Endothelial cell of umbilical vein (primary cell): ENCODE measurements around the gene HRH3. TPM values are rescaled to one million over a fixed set of nuclear protein-coding genes. Genes with fewer than 3 reads are reported as not detected.

Source experiments
- BruUV-seq: library from RNA; stranded (reverse); fragments of 400-500 nt; replicated peaks from 2 replicates; lab custom pipeline; 2021; lab: Mats Ljungman, UMichigan
- CTCF ChIA-PET: fragments of 300-600, 350-600 bp; sonication (Branson Sonifier 250); formaldehyde crosslinking; loops from one replicate; lab custom pipeline; 2021; ENCODE audit warnings: antibody characterized with exemption, inconsistent platforms; lab: Charles Lee
- POLR2A ChIA-PET: fragments of 300-600, 350-600 bp; sonication (Branson Sonifier 250); formaldehyde crosslinking; loops from one replicate; lab custom pipeline; 2021; ENCODE audit warnings: antibody characterized with exemption, inconsistent platforms; lab: Charles Lee
- DNase-seq: peaks from one replicate; pipeline ENCODE4 v3.0.0-alpha.2; 2011; ENCODE audit warnings: low read depth, low spot score
- FAIRE-seq: peaks from 2 replicates; lab custom pipeline; 2011; peaks lifted over from hg19 to GRCh38; lab: Jason Lieb, UNC
- H2AFZ ChIP-seq: 2 replicates; pipeline ENCODE4 v1.6.0; 2012; ENCODE audit warnings: low read depth, low read length, control low read depth, inconsistent platforms
- H3K27ac ChIP-seq: 2 replicates; pipeline ENCODE4 v1.5.1; 2011; ENCODE audit warnings: low read depth, mild to moderate bottlenecking, control low read depth, low read length, moderate library complexity; ENCODE audit not compliant: insufficient read depth
- H3K27me3 ChIP-seq, 2 experiments: 2 replicates each; pipeline versions ENCODE4 v1.6.0 to v1.6.1; 2011; ENCODE audit warnings: low read length in 2 of 2, mixed read lengths in 1 of 2; ENCODE audit not compliant: control insufficient read depth in 2 of 2, insufficient read depth in 2 of 2
- H3K36me3 ChIP-seq, 2 experiments: 2 replicates in 1 of 2; 3 replicates in 1 of 2; pipeline ENCODE4 v1.5.1; 2011; ENCODE audit warnings: low read length in 2 of 2, mild to moderate bottlenecking in 1 of 2, moderate library complexity in 1 of 2; ENCODE audit not compliant: control insufficient read depth in 2 of 2, insufficient read depth in 2 of 2; ENCODE audit errors: extremely low read depth in 1 of 2
- H3K4me1 ChIP-seq: 3 replicates; pipeline ENCODE4 v1.5.1; 2011; ENCODE audit warnings: mild to moderate bottlenecking, low read length; ENCODE audit not compliant: control insufficient read depth, insufficient read depth; ENCODE audit errors: extremely low read depth
- H3K4me2 ChIP-seq: 2 replicates; pipeline ENCODE4 v1.6.1; 2011; ENCODE audit warnings: low read length, control low read depth, mixed read lengths; ENCODE audit not compliant: insufficient read depth
- H3K4me3 ChIP-seq, 3 experiments: fragments of 200-600 bp in 1 of 3; sonication (generic), shearing (Covaris generic) in 1 of 3; replicated peaks in 1 of 3; 2 replicates each; pipeline ENCODE4 v1.5.1; 2011 to 2016; ENCODE audit warnings: control low read depth in 3 of 3, low read length in 3 of 3, mild to moderate bottlenecking in 2 of 3, inconsistent platforms in 1 of 3, low read depth in 1 of 3, moderate library complexity in 1 of 3; ENCODE audit not compliant: insufficient read depth in 1 of 3
- H3K79me2 ChIP-seq: 2 replicates; pipeline ENCODE4 v1.6.0; 2012; ENCODE audit warnings: low read length, inconsistent platforms; ENCODE audit not compliant: control insufficient read depth, insufficient read depth
- H3K9ac ChIP-seq: replicated peaks from 2 replicates; pipeline ENCODE3; 2011; ENCODE audit warnings: low read length, control low read depth; ENCODE audit not compliant: insufficient read depth; ENCODE audit errors: extremely low read depth
- H3K9me1 ChIP-seq: replicated peaks from 3 replicates; pipeline ENCODE4 v1.6.0; 2011; ENCODE audit warnings: mild to moderate bottlenecking, low read length; ENCODE audit not compliant: control insufficient read depth, insufficient read depth; ENCODE audit errors: extremely low read depth
- H3K9me3 ChIP-seq: replicated peaks from 2 replicates; pipeline ENCODE4 v1.5.1; 2012; ENCODE audit warnings: low read length, inconsistent platforms; ENCODE audit not compliant: control insufficient read depth, insufficient read depth
- H4K20me1 ChIP-seq: replicated peaks from 2 replicates; pipeline ENCODE3; 2011; ENCODE audit warnings: mild to moderate bottlenecking, low read length; ENCODE audit not compliant: control insufficient read depth, insufficient read depth; ENCODE audit errors: extremely low read depth
- CTCF ChIP-seq, 2 donors: IDR thresholded peaks; 1 replicate in 1 of 2; 2 replicates in 1 of 2; pipeline ENCODE4 v1.5.1; 2011; ENCODE audit warnings: low read length in 2 of 2, mild to moderate bottlenecking in 2 of 2, moderate library complexity in 2 of 2, control low read depth in 1 of 2, inconsistent platforms in 1 of 2, low read depth in 1 of 2; ENCODE audit not compliant: insufficient read depth in 1 of 2; ENCODE audit errors: extremely low read depth in 1 of 2
- EZH2 ChIP-seq: IDR thresholded peaks from 2 replicates; pipeline ENCODE4 v1.6.1; 2012; ENCODE audit warnings: borderline replicate concordance, low read depth, mild to moderate bottlenecking, moderate library complexity, low read length, inconsistent platforms; ENCODE audit not compliant: severe bottlenecking
- FOS ChIP-seq: IDR thresholded peaks from 2 replicates; pipeline ENCODE4 v1.6.1; 2011; ENCODE audit warnings: mild to moderate bottlenecking, low read length, moderate library complexity, borderline replicate concordance; ENCODE audit not compliant: insufficient read depth
- GATA2 ChIP-seq: IDR thresholded peaks from 2 replicates; pipeline ENCODE4 v1.7.0; 2011; ENCODE audit warnings: low read depth, mild to moderate bottlenecking, moderate library complexity, mixed read lengths, low read length; ENCODE audit not compliant: insufficient read length, insufficient read depth
- JUN ChIP-seq: IDR thresholded peaks from 2 replicates; pipeline ENCODE4 v1.6.1; 2011; ENCODE audit warnings: borderline replicate concordance, low read depth; ENCODE audit not compliant: insufficient read length, insufficient read depth
- MYC ChIP-seq: IDR thresholded peaks from one replicate; pipeline ENCODE4 v1.6.1; 2011; ENCODE audit warnings: mild to moderate bottlenecking, low read depth, low read length
- POLR2A ChIP-seq: IDR thresholded peaks from 2 replicates; pipeline ENCODE4 v1.6.1; 2012; ENCODE audit warnings: low read depth, mild to moderate bottlenecking, control low read depth, low read length
- POLR2AphosphoS5 ChIP-seq: IDR thresholded peaks from 2 replicates; pipeline ENCODE4 v1.6.1; 2012; ENCODE audit warnings: low read depth, mild to moderate bottlenecking, control low read depth, low read length, moderate library complexity; ENCODE audit not compliant: insufficient read depth
- dilution Hi-C: fragments of 300-500 bp; cut with MboI; formaldehyde crosslinking; loops from one replicate; pipeline ENCODE4 v1.15.0; 2019; ENCODE audit warnings: low sequenced_read_pairs; ENCODE audit not compliant: extremely low pct_ligation_motif_present
- intact Hi-C: fragments of 100-400 bp; cut with micrococcal nuclease; formaldehyde crosslinking; loops from one replicate; pipeline ENCODE4 v1.10.0; 2022
- polyA plus RNA-seq, 4 experiments: library from polyadenylated mRNA; depleted of rRNA in 3 of 4; stranded (reverse) in 3 of 4; unstranded in 1 of 4; fragments of >200 nt; gene quantifications; 2 replicates each; pipeline versions ENCODE4 v1.2.1 to v1.2.3, GENCODE V29; 2011 to 2012; ENCODE audit warnings: missing spikeins in 1 of 4
- total RNA-seq: library from RNA; stranded (reverse); gene quantifications from 2 replicates; pipeline ENCODE4 v1.2.3, GENCODE V29; 2021
- TF ChIP-seq, protein P1 (sequence below): IDR thresholded peaks from 2 replicates; pipeline ENCODE4 v1.6.1; 2011; ENCODE audit not compliant: insufficient read depth, insufficient read length

The HRH3 gene
- total and polyA plus RNA-seq, 2 donors (not counting 3 experiments of a cell fraction or from before 2014, with no cell fraction given) = not detected

- no peak overlapping the region for H2AFZ ChIP-seq
- FAIRE-seq (no peak), DNase-seq (no peak)
- no peak overlapping the region for H3K4me2 ChIP-seq
- H3K79me2 ChIP-seq = peaks cover 3% of the 10 kb centered on the region
- H4K20me1 ChIP-seq = no peaks in the 10 kb centered on the region
- ChIA-PET POLR2A (no interaction called here), CTCF (no interaction called here)
- no peaks in the 10 kb centered on the region for H3K9me3 ChIP-seq
- peaks cover 5% of the 10 kb centered on the region for H3K4me1 ChIP-seq
- TF ChIP-seq CTCF (IDR thresholded peaks at IDR 0.05; ENCODE audit: extremely low read depth in 1 of 2, insufficient read depth in 1 of 2, low read depth in 1 of 2, low read length in 2 of 2) (no peak), POLR2AphosphoS5 (no peak), POLR2A (no peak), EZH2 (no peak), FOS (no peak), MYC (no peak), JUN (no peak), GATA2 (no peak)
- TF ChIP-seq, protein P1, sequence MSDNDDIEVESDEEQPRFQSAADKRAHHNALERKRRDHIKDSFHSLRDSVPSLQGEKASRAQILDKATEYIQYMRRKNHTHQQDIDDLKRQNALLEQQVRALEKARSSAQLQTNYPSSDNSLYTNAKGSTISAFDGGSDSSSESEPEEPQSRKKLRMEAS = no peak
- no TSS peak for BruUV-seq
- H3K27ac ChIP-seq = no peak overlapping the region
- no peaks in the 10 kb centered on the region for H3K36me3 ChIP-seq
- intact Hi-C loops = no loop called here
- no peak overlapping the region for H3K9ac ChIP-seq
- H3K27me3 ChIP-seq = no peaks in the 10 kb centered on the region
- dilution Hi-C loops = no loop called here
- no peak overlapping the region for H3K4me3 ChIP-seq
- no peaks in the 10 kb centered on the region for H3K9me1 ChIP-seq
These were observed 15.7 kb upstream of the HRH3 start for GRCh38 chr20:62235777-62236157.
